Endodermal cell (in vitro differentiated cells): ENCODE measurements around the gene MYO7B. TPM values are rescaled to one million over a fixed set of nuclear protein-coding genes. Genes with fewer than 3 reads are reported as not detected.

Source experiments
- DNase-seq: peaks from one replicate; pipeline ENCODE4 v3.0.0-alpha.2; 2017
- H3K27ac ChIP-seq: 2 replicates; pipeline ENCODE4 v1.5.1; 2013; ENCODE audit warnings: mild to moderate bottlenecking, low read depth, low read length, moderate library complexity
- H3K27me3 ChIP-seq: 2 replicates; pipeline ENCODE4 v1.6.1; 2013; ENCODE audit warnings: mild to moderate bottlenecking, low read length, moderate library complexity; ENCODE audit not compliant: insufficient read depth, control insufficient read depth, poor library complexity, severe bottlenecking
- H3K36me3 ChIP-seq: 2 replicates; pipeline ENCODE4 v1.7.0; 2013; ENCODE audit warnings: mild to moderate bottlenecking, low read length, moderate library complexity; ENCODE audit not compliant: control insufficient read depth, insufficient read depth
- H3K4me1 ChIP-seq: one replicate; pipeline ENCODE4 v1.7.0; 2013; ENCODE audit warnings: low read length; ENCODE audit not compliant: control insufficient read depth, insufficient read depth
- H3K4me3 ChIP-seq: 2 replicates; pipeline ENCODE4 v1.5.1; 2013; ENCODE audit warnings: mild to moderate bottlenecking, low read length, moderate library complexity
- H3K9ac ChIP-seq: 2 replicates; pipeline ENCODE4 v1.6.1; 2013; ENCODE audit warnings: mild to moderate bottlenecking, low read length, moderate library complexity; ENCODE audit not compliant: poor library complexity, severe bottlenecking; ENCODE audit errors: extremely low read depth
- H3K9me3 ChIP-seq: 2 replicates; pipeline ENCODE4 v1.6.1; 2013; ENCODE audit warnings: mild to moderate bottlenecking, low read length, moderate library complexity; ENCODE audit not compliant: control insufficient read depth
- H3K27ac Mint-ChIP-seq: 2 replicates; pipeline ENCODE4 v1.8.0; 2020; ENCODE audit warnings: mixed read lengths
- H3K27me3 Mint-ChIP-seq: 2 replicates; pipeline ENCODE4 v1.8.0; 2021; ENCODE audit warnings: mild to moderate bottlenecking, mixed read lengths; ENCODE audit not compliant: insufficient read depth
- H3K36me3 Mint-ChIP-seq: 2 replicates; pipeline ENCODE4 v1.8.0; 2020; ENCODE audit warnings: low read depth, mixed read lengths
- H3K4me1 Mint-ChIP-seq: 2 replicates; pipeline ENCODE4 v1.8.0; 2020; ENCODE audit warnings: mixed read lengths
- H3K4me3 Mint-ChIP-seq: 2 replicates; pipeline ENCODE4 v1.8.0; 2020; ENCODE audit warnings: mild to moderate bottlenecking, moderate library complexity, mixed read lengths
- H3K9me3 Mint-ChIP-seq: 2 replicates; pipeline ENCODE4 v1.8.0; 2020; ENCODE audit warnings: mild to moderate bottlenecking, mixed read lengths
- CTCF ChIP-seq: fragments of 200-600 bp; sonication (generic); conservative IDR thresholded peaks from 2 replicates; pipeline ENCODE4 v1.5.0; 2021; ENCODE audit warnings: antibody characterized with exemption, mild to moderate bottlenecking
- WGBS, 2 experiments: methylation state at CpG; one replicate each; pipeline versions ENCODE4 v1.1.5 to v1.1.7; 2013; ENCODE audit warnings: missing lambda C conversion rate in 2 of 2, mixed read lengths in 1 of 2; ENCODE audit not compliant: insufficient coverage in 1 of 2, insufficient read length in 1 of 2; 5-methylcytosine and 5-hydroxymethylcytosine counted together
- total RNA-seq, 2 donors: library from RNA; stranded (reverse); fragmentation: NEBNext Ultra II Directional in 1 of 2; extraction: Animal tissue kit (Norgen Biotek cat#: 25700) in 1 of 2; gene quantifications; 2 replicates in 1 of 2; 3 replicates in 1 of 2; pipeline ENCODE4 v1.2.1, GENCODE V29; 2021

Gene MYO7B
- total RNA-seq, 2 donors from 2014 or later = 0.11 TPM; not detected in 1

GRCh38 chr2:127578411-127578810 is 42.9 kb downstream of the MYO7B start:
- Histone ChIP-seq H3K4me3 (no peak overlapping the region), H3K4me1 (no peaks in the 10 kb centered on the region), H3K27me3 (no peaks in the 10 kb centered on the region), H3K36me3 (no peaks in the 10 kb centered on the region), H3K27ac (no peak overlapping the region), H3K9me3 (no peaks in the 10 kb centered on the region), H3K9ac (no peak overlapping the region)
- no peak overlapping the region for H3K27ac Mint-ChIP-seq
- no peak for DNase-seq
- no peaks in the 10 kb centered on the region for H3K9me3 Mint-ChIP-seq
- peaks cover 2% of the 10 kb centered on the region for H3K27me3 Mint-ChIP-seq
- peaks cover 14% of the 10 kb centered on the region for H3K4me1 Mint-ChIP-seq
- H3K4me3 Mint-ChIP-seq = no peak overlapping the region
- no peak for TF ChIP-seq CTCF
- no peaks in the 10 kb centered on the region for H3K36me3 Mint-ChIP-seq
- 82 to 88% methylated on average over 6 of the region's 6 CpGs for WGBS, 2 experiments

GRCh38 chr2:127579231-127579630 is 43.7 kb downstream of the MYO7B start:
- Mint-ChIP-seq H3K4me3 (no peak overlapping the region), H3K36me3 (no peaks in the 10 kb centered on the region), H3K27ac (no peak overlapping the region), H3K4me1 (peaks cover 17% of the 10 kb centered on the region), H3K27me3 (peaks cover 2% of the 10 kb centered on the region), H3K9me3 (no peaks in the 10 kb centered on the region)
- no peak for TF ChIP-seq CTCF
- no peaks in the 10 kb centered on the region for H3K27me3 ChIP-seq
- H3K4me1 ChIP-seq = no peaks in the 10 kb centered on the region
- H3K4me3 ChIP-seq = no peak overlapping the region
- no peak overlapping the region for H3K27ac ChIP-seq
- no peak overlapping the region for H3K9ac ChIP-seq
- 97 to 100% methylated on average over 2 to 4 of the region's 4 CpGs for WGBS, 2 experiments
- H3K9me3 ChIP-seq = no peaks in the 10 kb centered on the region
- no peak for DNase-seq
- no peaks in the 10 kb centered on the region for H3K36me3 ChIP-seq

GRCh38 chr2:127580167-127581049 is 44.9 kb downstream of the MYO7B start:
- Mint-ChIP-seq H3K27me3 (peaks cover 2% of the 10 kb centered on the region), H3K4me1 (peaks cover 17% of the 10 kb centered on the region), H3K4me3 (no peak overlapping the region), H3K36me3 (no peaks in the 10 kb centered on the region), H3K9me3 (no peaks in the 10 kb centered on the region), H3K27ac (no peak overlapping the region)
- Histone ChIP-seq H3K36me3 (no peaks in the 10 kb centered on the region), H3K4me3 (no peak overlapping the region), H3K27me3 (no peaks in the 10 kb centered on the region), H3K4me1 (no peaks in the 10 kb centered on the region), H3K27ac (no peak overlapping the region), H3K9ac (no peak overlapping the region), H3K9me3 (no peaks in the 10 kb centered on the region)
- TF ChIP-seq CTCF = no peak
- peak; percentile 37 for DNase-seq
- WGBS, 2 experiments = 93% methylated on average over 20 to 24 of the region's 24 CpGs
